Parathyroid adenoma (tissue), 2 donors: ENCODE measurements around the gene AFF3.

Source experiments
- H2AFZ ChIP-seq: fragments of 300-600 bp; sonication (generic); one replicate; pipeline ENCODE4 v1.7.0; 2017; ENCODE audit warnings: antibody characterized with exemption, mild to moderate bottlenecking
- H3K27ac ChIP-seq: fragments of 300-600 bp; sonication (generic); one replicate; pipeline ENCODE4 v1.7.0; 2017
- H3K27me3 ChIP-seq: fragments of 300-600 bp; sonication (generic); one replicate; pipeline ENCODE4 v1.7.0; 2017; ENCODE audit warnings: low read length; ENCODE audit not compliant: control insufficient read depth, insufficient read depth
- H3K36me3 ChIP-seq: fragments of 300-600 bp; sonication (generic); one replicate; pipeline ENCODE4 v1.7.0; 2017; ENCODE audit warnings: low read length; ENCODE audit not compliant: control insufficient read depth, insufficient read depth
- H3K4me1 ChIP-seq: fragments of 300-600 bp; sonication (generic); one replicate; pipeline ENCODE4 v1.7.0; 2017; ENCODE audit warnings: control low read depth
- H3K4me2 ChIP-seq: fragments of 300-600 bp; sonication (generic); one replicate; pipeline ENCODE4 v1.7.0; 2017; ENCODE audit warnings: low read length
- H3K4me3 ChIP-seq: fragments of 300-600 bp; sonication (generic); one replicate; pipeline ENCODE4 v1.7.0; 2017; ENCODE audit warnings: low read depth, low read length
- H3K79me2 ChIP-seq: fragments of 300-600 bp; sonication (generic); one replicate; pipeline ENCODE4 v1.7.0; 2017; ENCODE audit warnings: control low read depth
- H3K9ac ChIP-seq: fragments of 300-600 bp; sonication (generic); one replicate; pipeline ENCODE4 v1.7.0; 2017; ENCODE audit warnings: mild to moderate bottlenecking
- H3K9me3 ChIP-seq: fragments of 300-600 bp; sonication (generic); one replicate; pipeline ENCODE4 v1.7.0; 2017; ENCODE audit warnings: low read length; ENCODE audit not compliant: control insufficient read depth
- CTCF ChIP-seq: fragments of 300-600 bp; sonication (generic); IDR thresholded peaks from one replicate; pipeline ENCODE4 v1.7.0; 2017; ENCODE audit warnings: antibody characterized with exemption, mild to moderate bottlenecking
- donor health status: primary hyperparathyroidism.

AFF3 gene

GRCh38 chr2:99689145-99689742 is 453.1 kb downstream of the AFF3 start:
- H3K27me3 ChIP-seq = no peaks in the 10 kb centered on the region
- no peaks in the 10 kb centered on the region for H3K9me3 ChIP-seq
- no peaks in the 10 kb centered on the region for H3K36me3 ChIP-seq
- peaks cover 2% of the 10 kb centered on the region for H3K4me1 ChIP-seq
- TF ChIP-seq CTCF = no peak
- no peak overlapping the region for H3K9ac ChIP-seq
- peak overlapping the region; percentile 47 for H3K27ac ChIP-seq
- H2AFZ ChIP-seq = peak overlapping the region; percentile 56
- H3K79me2 ChIP-seq = no peaks in the 10 kb centered on the region
- H3K4me3 ChIP-seq = no peak overlapping the region
- no peak overlapping the region for H3K4me2 ChIP-seq

- Histone ChIP-seq H3K36me3 (no peaks in the 10 kb centered on the region), H2AFZ (peak overlapping the region; percentile 56), H3K9ac (no peak overlapping the region), H3K79me2 (no peaks in the 10 kb centered on the region), H3K9me3 (no peaks in the 10 kb centered on the region), H3K4me3 (no peak overlapping the region), H3K4me2 (no peak overlapping the region), H3K4me1 (peaks cover 2% of the 10 kb centered on the region), H3K27me3 (no peaks in the 10 kb centered on the region), H3K27ac (peak overlapping the region; percentile 47)
- TF ChIP-seq CTCF = no peak
These were observed 453.7 kb downstream of the AFF3 start for GRCh38 chr2:99688699-99689098.

- no peaks in the 10 kb centered on the region for H3K79me2 ChIP-seq
- H2AFZ ChIP-seq = no peak overlapping the region
- no peak for TF ChIP-seq CTCF
- H3K36me3 ChIP-seq = no peaks in the 10 kb centered on the region
- H3K4me1 ChIP-seq = no peaks in the 10 kb centered on the region
- H3K9ac ChIP-seq = no peak overlapping the region
- H3K27me3 ChIP-seq = no peaks in the 10 kb centered on the region
- no peak overlapping the region for H3K27ac ChIP-seq
- H3K4me2 ChIP-seq = no peak overlapping the region
- no peaks in the 10 kb centered on the region for H3K9me3 ChIP-seq
- H3K4me3 ChIP-seq = no peak overlapping the region
These were observed 459.9 kb downstream of the AFF3 start for GRCh38 chr2:99682275-99683060.

- TF ChIP-seq CTCF = no peak
- no peak overlapping the region for H3K9ac ChIP-seq
- H3K36me3 ChIP-seq = no peaks in the 10 kb centered on the region
- H3K4me1 ChIP-seq = no peaks in the 10 kb centered on the region
- no peaks in the 10 kb centered on the region for H3K9me3 ChIP-seq
- no peak overlapping the region for H2AFZ ChIP-seq
- H3K27ac ChIP-seq = no peak overlapping the region
- no peak overlapping the region for H3K4me3 ChIP-seq
- no peaks in the 10 kb centered on the region for H3K27me3 ChIP-seq
- H3K79me2 ChIP-seq = no peaks in the 10 kb centered on the region
- no peak overlapping the region for H3K4me2 ChIP-seq
These were observed 461.4 kb downstream of the AFF3 start for GRCh38 chr2:99680946-99681345.
